Sciatic nerve (tissue), 2 donors: ENCODE data around the gene NDUFS2. TPM values are rescaled to one million over a fixed set of nuclear protein-coding genes. Genes with fewer than 3 reads are reported as not detected.
A peak's percentile ranks its signal among the peaks of the same experiment; 100 is the strongest.
"Not testable (repeated sequence)": the region's sequence is repeated elsewhere in the genome, so short reads cannot be mapped to it uniquely, and the experiment has no call there.

Source experiments
- ATAC-seq: fragments of 200-7000 bp; cut with Tn5 transposase; one replicate; pipeline ENCODE4 v1.9.1; 2020; ENCODE audit warnings: mild to moderate bottlenecking, moderate library complexity
- DNase-seq: peaks from one replicate; pipeline ENCODE4 v3.0.0-alpha.2; 2020; ENCODE audit warnings: low spot score
- intact Hi-C: fragments of 100-400 bp; cut with DNase I; formaldehyde crosslinking; loops from one replicate; pipeline ENCODE4 v1.14.2; 2022
- total RNA-seq: library from RNA; stranded (reverse); fragmentation: NEBNext Ultra II Directional; extraction: Animal tissue kit (Norgen Biotek cat#: 25700); gene quantifications from one replicate; pipeline ENCODE4 v1.2.1, GENCODE V29; 2021
- donor health status: DM: no; HTN: no; CAD: no.
- donor health status: DM: no; HTN: no; CAD: no.

Gene NDUFS2
- total RNA-seq, 1 donor from 2014 or later, result 76.5 TPM

DNA sequence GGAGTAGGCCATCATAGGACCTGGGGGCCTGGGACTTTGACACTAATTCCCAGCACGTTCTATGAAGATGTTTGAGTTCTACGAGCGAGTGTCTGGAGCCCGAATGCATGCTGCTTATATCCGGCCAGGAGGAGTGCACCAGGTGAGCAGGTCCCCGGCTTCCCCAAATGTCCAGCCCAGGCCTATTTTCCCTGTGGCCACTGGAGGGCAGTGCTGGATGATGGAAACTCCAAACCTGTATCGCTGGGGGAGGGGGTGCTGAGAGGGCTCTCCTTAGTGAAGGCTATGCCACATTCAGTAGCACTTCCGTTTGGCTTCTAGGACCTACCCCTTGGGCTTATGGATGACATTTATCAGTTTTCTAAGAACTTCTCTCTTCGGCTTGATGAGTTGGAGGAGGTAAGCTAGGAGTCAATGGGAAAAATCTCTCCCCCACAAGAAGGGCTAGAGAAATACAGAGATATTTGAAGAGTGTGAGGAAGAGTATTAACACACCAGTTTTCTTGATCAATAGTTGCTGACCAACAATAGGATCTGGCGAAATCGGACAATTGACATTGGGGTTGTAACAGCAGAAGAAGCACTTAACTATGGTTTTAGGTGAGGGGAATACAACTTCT lies 7.7 kb downstream of the NDUFS2 start:
- ATAC-seq, result peak; percentile 81
- DNase-seq, result peak; percentile 84
- intact Hi-C loops, result no loop called here

DNA sequence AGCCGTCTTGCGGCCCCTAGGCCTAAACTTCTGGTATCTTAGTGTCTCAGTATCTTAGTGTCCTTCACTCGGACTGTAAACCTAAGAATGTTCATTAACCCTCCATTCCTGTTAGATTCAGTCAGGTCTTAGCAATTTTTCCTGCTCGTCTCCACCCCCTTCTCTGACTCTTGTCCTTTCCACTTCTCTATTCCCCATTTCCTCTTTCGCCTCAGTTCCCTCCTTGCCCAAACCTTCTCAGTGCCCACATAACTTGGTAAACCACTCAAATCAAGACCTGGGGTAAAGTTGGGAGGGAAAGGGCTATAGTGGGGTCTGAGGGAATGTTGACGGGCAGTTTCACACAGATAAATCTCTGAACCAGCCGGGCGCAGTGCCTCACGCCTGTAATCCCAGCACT lies 12.2 kb downstream of the NDUFS2 start:
- ATAC-seq (no peak), DNase-seq (no peak)
- intact Hi-C loops, result no loop called here

DNA sequence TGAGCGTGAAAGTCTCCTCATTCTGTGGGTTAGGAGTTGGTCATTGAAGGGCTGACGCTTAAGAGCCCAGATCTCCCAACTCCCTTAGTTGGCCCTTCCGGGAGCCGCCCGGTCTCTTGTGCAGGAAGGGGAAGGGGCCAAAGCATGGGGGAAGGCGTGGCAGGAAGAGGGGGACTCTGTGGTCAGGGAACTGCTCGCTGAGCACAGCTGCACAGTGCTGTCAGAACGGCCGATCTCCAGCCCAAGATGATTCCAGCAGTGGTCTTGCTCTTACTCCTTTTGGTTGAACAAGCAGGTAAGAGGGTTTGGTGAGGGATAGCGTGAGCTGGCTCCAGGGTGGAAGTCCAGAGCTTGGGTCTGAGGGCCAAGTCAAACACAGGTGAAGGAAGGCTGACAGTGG lies 12.9 kb downstream of the NDUFS2 start, which contains the start of gene FCER1G:
FCER1G (plus strand) TSS at position 220 of the 400 bp plus-strand sequence; CDS start at position 247, 27 bp downstream.
- peak; percentile 75 for DNase-seq
- intact Hi-C loops, result no loop called here
- peak; percentile 61 for ATAC-seq

DNA sequence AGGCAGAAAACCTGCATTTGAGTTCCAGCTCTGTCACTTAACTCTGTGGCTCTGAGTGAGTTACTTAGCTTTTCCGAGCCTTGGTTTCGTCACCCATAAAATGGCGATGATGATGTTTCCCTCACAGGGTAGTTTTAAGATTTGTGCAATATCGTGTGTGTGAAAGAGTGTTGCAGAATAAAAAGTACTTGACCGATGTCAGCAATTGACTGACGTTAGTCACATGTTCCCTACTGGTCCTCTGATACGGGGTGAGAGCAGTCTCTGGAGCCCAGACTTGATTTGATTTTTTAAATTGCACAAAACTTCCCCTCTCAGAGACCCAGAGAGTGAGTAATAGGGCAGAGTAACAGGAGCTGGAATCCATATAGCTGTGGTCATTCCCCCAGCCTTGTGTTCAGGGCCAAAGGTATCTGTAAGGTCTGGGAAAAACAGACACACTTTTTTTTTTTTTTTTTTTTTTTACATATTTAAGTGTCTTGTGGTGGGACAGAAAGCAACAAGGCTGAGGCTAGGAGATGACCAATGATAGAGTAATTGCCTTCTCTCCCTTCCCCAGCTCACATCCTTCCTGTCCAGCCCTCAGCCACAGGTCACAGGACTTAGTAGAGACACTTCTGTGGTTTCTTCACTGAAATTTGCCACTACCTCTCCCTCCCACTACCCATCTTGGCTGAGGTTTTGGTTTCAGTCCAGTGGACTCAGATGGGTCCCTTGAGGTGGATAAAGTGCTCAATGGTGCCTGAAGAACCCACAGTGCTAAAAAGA lies 15.0 kb downstream of the NDUFS2 start:
- DNase-seq, result no peak
- intact Hi-C loops, result no loop called here
- ATAC-seq, result peak; percentile 72

DNA sequence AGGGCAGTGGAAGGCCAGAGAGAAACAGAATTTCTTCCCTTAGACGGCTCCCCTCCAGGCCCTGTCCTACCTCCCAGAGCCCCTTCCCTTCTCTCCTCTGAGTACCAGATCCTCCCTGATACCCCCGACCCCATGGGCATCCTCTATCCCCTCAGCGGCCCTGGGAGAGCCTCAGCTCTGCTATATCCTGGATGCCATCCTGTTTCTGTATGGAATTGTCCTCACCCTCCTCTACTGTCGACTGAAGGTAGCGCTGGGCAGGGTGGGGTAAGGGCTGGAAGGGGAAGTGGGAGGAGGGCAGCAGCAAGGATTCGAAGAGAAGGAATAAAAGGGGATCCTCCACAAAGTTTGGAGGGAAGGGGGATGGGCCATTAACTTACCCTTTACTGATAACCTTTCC lies 15.7 kb downstream of the NDUFS2 start:
- ATAC-seq (peak; percentile 12), DNase-seq (no peak)
- intact Hi-C loops, result no loop called here

DNA sequence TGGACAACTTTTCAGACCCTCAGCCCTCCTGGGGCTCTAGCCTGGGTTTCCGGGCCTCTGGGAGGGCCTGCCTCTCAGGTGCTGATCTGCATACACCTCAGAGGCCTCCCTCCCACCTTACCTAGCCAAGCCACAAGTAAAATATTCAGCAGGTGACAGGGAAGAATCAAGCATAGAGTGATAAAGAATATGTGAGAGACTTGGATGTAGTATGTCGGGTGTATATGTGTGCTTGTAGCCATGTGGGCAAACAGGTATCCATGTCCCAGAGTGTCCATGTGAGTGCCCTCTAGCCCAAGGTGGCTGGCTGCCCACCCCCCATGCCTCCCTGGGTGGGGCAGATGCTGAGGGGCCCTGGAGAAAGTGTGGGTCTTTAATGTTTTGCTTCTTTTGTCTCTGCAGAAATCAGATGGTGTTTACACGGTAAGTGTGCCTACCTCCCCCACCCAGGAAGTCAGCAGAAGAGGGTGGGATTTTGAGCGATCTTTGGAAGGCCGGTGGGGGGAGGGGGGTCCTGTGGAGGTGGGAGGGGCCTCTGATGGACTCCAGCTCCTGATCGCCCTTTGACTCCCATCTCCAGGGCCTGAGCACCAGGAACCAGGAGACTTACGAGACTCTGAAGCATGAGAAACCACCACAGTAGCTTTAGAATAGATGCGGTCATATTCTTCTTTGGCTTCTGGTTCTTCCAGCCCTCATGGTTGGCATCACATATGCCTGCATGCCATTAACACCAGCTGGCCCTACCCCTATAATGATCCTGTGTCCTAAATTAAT lies 16.3 kb downstream of the NDUFS2 start:
- intact Hi-C loops, result no loop called here
- DNase-seq (no peak), ATAC-seq (no peak)

DNA sequence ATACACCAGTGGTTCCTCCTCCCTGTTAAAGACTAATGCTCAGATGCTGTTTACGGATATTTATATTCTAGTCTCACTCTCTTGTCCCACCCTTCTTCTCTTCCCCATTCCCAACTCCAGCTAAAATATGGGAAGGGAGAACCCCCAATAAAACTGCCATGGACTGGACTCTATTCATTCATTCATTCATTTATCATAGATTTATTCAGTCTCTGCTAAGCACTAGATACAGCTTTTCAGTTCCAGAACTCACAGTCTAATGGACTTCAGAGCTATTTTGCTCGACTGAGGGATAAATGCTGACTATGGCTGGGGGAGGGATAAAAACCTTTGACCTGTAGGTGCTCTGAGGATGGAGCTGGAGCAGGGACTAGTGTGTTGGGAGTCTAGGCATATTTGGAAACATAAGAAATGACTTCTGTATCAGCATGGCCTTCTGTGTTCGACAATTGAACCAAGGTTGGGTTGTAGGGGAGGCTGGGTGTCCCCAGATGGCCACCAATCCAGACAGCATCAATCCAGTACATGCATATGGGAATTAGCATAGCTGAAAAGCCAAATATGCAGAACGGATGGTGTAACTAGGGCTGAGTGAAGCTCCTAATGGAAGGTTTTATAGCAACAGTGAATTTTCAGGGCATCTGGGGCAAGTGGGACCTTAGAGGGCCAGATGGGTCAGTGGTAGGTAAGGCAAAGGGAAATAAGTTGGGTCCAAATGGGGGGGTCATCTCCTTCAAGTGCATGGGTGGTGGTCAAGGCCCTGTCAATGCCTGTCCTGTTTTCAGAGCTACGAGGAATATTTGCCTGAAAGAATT lies 17.1 kb downstream of the NDUFS2 start:
- ATAC-seq (no peak), DNase-seq (no peak)
- intact Hi-C loops, result no loop called here

DNA sequence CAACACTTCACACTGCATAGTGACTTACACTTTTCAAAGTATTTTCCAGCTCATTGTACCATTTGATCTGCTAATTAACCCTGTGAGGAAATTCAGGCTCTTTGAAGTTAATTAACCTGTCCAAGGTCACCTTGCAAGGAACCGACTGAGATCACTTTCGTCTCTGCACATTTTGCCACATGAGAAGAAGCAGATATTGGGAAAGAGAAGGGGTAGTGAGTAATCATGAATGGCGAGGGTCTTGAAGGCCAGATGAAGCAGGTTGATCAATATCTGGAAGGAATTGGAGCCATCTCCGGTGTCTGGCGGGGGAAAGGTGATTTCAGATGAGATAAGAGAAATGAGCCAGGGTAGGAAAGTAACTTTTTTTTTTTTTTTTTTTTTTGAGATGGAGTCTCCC lies 17.8 kb downstream of the NDUFS2 start:
- intact Hi-C loops, result no loop called here
- DNase-seq, result no peak
- no peak for ATAC-seq

DNA sequence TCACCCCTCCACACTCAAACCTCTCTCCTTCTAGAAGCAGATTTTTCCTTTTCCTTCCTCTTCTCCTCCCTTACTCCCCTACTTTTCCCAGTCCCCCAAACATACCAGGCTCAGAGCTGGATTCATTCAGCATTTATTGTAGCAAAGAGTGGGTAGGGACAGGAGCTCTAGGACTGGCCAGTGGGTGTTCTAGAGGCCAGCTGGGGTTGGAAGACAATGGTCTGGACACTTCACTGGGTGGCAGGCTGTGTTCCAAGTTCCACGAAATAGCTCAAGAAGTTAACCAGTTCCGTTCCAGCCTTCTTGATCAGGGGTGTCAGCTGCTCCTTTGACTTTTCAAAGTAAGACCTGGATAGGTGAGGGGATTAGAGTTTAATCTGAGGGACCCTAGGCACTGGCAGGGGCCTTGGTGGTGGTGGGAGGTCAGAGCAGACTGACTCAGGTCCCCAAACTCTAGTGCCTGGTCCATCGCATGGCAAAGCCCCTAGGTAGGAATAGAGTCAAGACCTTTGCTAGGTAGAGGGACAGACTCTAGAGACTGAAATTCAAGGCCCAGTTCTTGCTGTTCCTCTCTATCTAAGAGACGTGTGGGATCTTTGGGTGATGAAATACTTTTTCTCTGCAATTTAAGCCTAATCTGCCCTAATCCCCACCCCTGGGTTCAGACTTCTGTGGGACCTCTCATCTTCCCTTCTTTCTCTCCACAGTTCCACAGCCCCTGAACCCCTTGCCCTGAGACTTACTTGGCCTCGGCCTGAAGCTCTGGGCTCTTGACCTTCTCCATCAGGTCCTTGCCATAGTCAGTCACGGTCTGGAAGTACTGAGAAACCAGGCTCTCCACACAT lies 20.2 kb downstream of the NDUFS2 start:
- DNase-seq (peak; percentile 23), ATAC-seq (no peak)
- intact Hi-C loops, result no loop called here

DNA sequence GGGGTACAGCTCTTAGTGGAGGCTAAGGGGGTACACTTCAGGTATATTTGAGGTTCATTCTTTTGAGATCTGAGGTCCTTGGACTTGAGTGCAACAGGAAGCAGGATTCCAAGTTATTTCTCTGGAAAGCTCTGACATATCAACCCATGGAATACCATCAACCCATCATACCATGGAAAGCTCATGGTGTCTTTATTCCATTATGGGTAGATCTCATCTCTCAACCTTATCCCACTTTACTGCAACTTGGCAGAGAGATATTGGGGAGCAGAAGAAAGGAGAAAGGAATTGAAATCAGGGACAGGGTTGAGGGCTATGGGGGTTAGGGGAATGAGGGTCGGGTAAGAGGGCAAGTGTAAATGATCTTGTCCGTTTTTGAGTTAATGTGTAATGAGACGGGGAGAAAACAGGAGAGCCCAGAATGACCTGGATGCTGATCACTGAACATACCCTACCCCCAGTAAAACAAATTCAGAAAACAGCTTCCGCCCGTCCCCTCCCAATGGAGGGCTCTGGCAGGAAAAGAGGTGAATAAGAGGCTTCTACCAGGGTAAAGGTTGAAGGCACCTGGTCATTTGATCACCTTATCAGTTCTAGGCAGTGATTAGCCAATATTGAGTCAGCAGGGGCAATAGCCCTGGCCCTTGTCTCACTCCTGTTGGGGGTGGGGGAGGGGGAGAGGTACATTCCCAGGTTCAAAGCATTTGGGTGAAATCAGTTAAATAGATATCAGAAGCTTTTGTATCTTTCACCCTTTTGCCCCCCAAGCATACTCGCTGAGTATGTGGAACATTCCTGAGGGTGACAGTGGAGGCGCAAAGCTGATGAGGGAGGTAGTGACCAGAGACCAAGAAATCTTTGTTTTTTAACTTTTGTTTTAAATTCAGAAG lies 21.9 kb downstream of the NDUFS2 start:
- intact Hi-C loops, result no loop called here
- no peak for ATAC-seq
- peak; percentile 36 for DNase-seq

DNA sequence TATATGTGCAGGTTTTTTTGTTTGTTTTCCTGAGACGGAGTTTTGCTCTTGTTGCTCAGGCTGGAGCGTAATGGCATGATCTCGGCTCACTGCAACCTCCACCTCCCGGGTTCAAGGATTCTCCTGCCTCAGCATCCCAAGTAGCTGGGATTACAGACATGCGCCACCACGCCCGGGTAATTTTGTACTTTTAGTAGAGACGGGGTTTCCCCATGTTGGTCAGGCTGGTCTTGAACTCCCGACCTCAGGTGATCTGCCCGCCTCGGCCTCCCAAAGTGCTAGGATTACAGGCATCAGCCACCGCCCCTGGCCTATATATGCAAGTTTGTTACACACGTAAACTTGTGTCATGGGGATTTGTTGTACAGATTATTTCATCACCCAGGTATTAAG lies 22.5 kb downstream of the NDUFS2 start:
- peak; percentile 21 for DNase-seq
- intact Hi-C loops, result loop anchor here (5.0 kb wide), 1 partner anchor 158 kb away; no protein-coding TSS in a partner anchor

DNA sequence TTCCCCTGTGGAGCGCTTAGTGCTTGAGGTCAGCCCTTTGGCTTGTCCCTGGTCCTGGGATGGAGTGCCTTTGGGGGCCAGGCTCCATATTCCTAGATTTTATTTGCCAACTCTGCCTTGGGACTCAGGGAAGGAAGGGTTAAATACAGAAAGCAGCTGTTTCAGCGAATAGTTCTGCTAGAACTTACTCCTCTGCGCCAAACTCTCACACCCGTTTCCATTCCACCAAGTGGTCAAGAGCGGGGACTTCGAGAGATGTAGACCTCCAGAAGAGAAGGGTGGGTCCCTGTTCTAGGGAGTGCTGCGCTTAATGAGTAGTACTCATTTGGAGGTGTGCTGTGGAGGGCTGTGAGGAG lies 23.0 kb downstream of the NDUFS2 start:
- no peak for ATAC-seq
- peak; percentile 48 for DNase-seq
- intact Hi-C loops, result loop anchor here (5.0 kb wide), 1 partner anchor 157 kb away; no protein-coding TSS in a partner anchor

More for the DNA sequence above, 22.5 kb downstream of the NDUFS2 start:
- ATAC-seq, result not testable (repeated sequence)

DNA sequence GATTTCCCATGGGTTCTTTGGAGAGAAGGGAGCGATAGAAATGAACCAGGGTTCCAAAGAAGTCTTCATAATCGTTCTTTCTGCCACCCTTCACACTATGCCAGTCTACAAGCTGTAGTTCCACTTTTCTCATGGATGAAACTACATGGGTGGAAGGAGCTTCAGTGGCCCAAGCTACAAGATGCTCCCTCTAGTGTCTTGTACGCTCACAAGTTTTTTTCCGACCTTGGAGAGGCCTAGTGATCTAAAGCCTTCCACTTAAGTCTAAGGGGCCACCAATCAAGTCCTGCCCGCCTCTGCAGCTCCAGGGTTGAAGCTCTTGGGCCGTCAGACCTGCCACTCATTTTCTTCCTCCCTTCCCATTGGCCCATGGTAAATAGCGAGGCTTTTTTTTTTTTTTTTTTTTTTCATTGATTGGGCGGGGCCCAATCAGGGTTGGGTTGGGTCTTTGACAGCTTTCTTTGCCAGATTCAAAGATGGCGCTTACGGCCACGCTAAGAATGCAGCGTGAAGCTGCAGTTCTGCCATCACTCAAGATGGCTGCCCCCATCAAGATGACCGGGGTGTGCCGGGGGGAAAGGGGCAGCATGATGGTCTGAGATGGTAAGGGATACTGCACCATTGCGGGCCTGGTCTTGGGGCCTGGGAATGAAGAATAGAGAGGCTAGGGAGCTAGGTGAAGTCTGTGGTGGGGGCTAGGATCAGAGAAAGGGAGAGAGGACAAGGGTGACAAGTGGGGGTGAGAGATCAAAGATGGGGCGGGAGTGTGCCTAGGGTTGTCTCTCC lies 23.6 kb downstream of the NDUFS2 start, which contains the start of gene TOMM40L:
TOMM40L (plus strand) TSS at position 527 of the 786 bp plus-strand sequence. CDS start 430 bp downstream, outside the sequence.
- peak; percentile 98 for ATAC-seq
- intact Hi-C loops, result loop anchor here (5.0 kb wide), 1 partner anchor 157 kb away; no protein-coding TSS in a partner anchor
- peak; percentile 92 for DNase-seq

DNA sequence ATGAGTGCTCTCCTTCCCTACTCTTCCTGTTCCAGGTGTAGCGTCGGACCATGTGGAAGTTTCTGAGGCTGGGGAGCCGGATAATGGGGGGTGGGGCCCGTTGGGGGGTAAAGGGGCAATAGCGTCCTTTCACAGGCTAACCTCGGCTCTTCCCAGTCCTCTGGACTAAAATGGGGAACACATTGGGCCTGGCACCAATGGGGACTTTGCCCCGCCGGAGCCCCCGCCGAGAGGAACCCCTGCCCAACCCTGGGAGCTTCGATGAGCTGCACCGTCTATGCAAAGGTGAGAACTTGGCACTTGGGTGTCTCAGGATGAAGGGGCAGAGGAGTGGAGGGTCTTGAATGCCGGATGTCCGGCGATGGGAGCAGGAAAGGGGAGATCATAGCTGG lies 24.1 kb downstream of the NDUFS2 start:
- DNase-seq, result no peak
- intact Hi-C loops, result loop anchor here (5.0 kb wide), 1 partner anchor 156 kb away; no protein-coding TSS in a partner anchor

DNA sequence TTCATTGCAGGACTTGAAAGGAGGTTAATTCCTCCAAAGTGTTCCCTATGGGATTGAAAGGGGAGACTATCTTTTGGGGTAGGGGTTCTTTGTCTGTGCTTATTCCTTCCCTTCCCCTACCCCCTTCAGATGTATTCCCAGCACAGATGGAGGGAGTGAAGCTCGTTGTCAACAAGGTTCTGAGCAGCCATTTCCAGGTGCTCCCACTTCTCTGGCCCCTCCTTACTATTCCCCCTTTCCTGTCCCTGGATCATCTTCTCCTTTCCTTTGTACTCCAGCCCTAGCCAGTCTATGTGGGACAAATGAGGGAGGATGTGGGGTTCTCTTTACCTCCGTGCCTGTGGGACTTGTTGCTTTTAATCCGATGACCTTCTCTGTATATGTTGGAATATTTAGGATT lies 24.6 kb downstream of the NDUFS2 start:
- no peak for ATAC-seq
- intact Hi-C loops, result loop anchor here (5.0 kb wide), 1 partner anchor 156 kb away; no protein-coding TSS in a partner anchor
- no peak for DNase-seq

More for the DNA sequence above, 24.1 kb downstream of the NDUFS2 start:
- no peak for ATAC-seq
